GM19455 (cell line): ENCODE results near the gene STOX2.
"Not testable (repeated sequence)": the region's sequence is repeated elsewhere in the genome, so short reads cannot be mapped to it uniquely, and the experiment has no call there.

Experiments used
- ATAC-seq: cut with Tn5 transposase; IDR thresholded peaks from one replicate; pipeline ENCODE4 v1.9.1; 2021; ENCODE audit not compliant: unreplicated experiment

The STOX2 gene

GRCh38 chr4:184016759-184017668, 111.9 kb downstream of the STOX2 start:
- no peak for ATAC-seq

GRCh38 chr4:184019076-184019475, 114.0 kb downstream of the STOX2 start:
- no peak for ATAC-seq

- no peak for ATAC-seq
These were observed 114.8 kb downstream of the STOX2 start for GRCh38 chr4:184019667-184020623.

- no peak for ATAC-seq
These were observed 116.3 kb downstream of the STOX2 start for GRCh38 chr4:184021389-184021788.

- ATAC-seq = no peak
These were observed 117.7 kb downstream of the STOX2 start for GRCh38 chr4:184022679-184023383.

- no peak for ATAC-seq
These were observed 119.5 kb downstream of the STOX2 start for GRCh38 chr4:184024637-184025036.

GRCh38 chr4:184028561-184029374, 123.7 kb downstream of the STOX2 start:
- no peak for ATAC-seq

GRCh38 chr4:184030036-184030435, 124.9 kb downstream of the STOX2 start:
- ATAC-seq = no peak

- ATAC-seq = no peak
These were observed 125.7 kb downstream of the STOX2 start for GRCh38 chr4:184030764-184031163.

- ATAC-seq = no peak
These were observed 127.0 kb downstream of the STOX2 start for GRCh38 chr4:184032091-184032490.

- ATAC-seq = no peak
These were observed 134.9 kb downstream of the STOX2 start for GRCh38 chr4:184039963-184040383.

- no peak for ATAC-seq
These were observed 136.0 kb downstream of the STOX2 start for GRCh38 chr4:184041156-184041555.

GRCh38 chr4:184046148-184046547, 141.0 kb downstream of the STOX2 start:
- no peak for ATAC-seq

- not testable (repeated sequence) for ATAC-seq
These were observed 146.2 kb downstream of the STOX2 start for GRCh38 chr4:184051262-184051661.

- ATAC-seq = no peak
These were observed 147.5 kb downstream of the STOX2 start for GRCh38 chr4:184052616-184053015.

GRCh38 chr4:184053434-184053833, 148.3 kb downstream of the STOX2 start:
- no peak for ATAC-seq

GRCh38 chr4:184056877-184057276, 151.8 kb downstream of the STOX2 start:
- ATAC-seq = no peak

- no peak for ATAC-seq
These were observed 152.9 kb downstream of the STOX2 start for GRCh38 chr4:184058026-184058425.

GRCh38 chr4:184059099-184059498, 154.0 kb downstream of the STOX2 start:
- ATAC-seq = no peak

GRCh38 chr4:184061582-184061981, 156.5 kb downstream of the STOX2 start:
- no peak for ATAC-seq
